Astrocyte of the spinal cord (primary cell): ENCODE data around the gene SRGAP2C.
"Not testable (repeated sequence)": the region's sequence is repeated elsewhere in the genome, so short reads cannot be mapped to it uniquely, and the experiment has no call there.

Experiments
- DNase-seq: peaks from one replicate; pipeline ENCODE4 v3.0.0; 2011; ENCODE audit warnings: low read depth, low spot score
- H3K4me3 ChIP-seq: 2 replicates; pipeline ENCODE4 v1.5.1; 2011; ENCODE audit warnings: low read depth, mild to moderate bottlenecking, low read length, moderate library complexity
- in situ Hi-C: cut with HindIII; loops from 2 replicates; pipeline ENCODE4 v1.10.0; 2017; ENCODE audit warnings: low sequenced_read_pairs

SRGAP2C gene

DNA sequence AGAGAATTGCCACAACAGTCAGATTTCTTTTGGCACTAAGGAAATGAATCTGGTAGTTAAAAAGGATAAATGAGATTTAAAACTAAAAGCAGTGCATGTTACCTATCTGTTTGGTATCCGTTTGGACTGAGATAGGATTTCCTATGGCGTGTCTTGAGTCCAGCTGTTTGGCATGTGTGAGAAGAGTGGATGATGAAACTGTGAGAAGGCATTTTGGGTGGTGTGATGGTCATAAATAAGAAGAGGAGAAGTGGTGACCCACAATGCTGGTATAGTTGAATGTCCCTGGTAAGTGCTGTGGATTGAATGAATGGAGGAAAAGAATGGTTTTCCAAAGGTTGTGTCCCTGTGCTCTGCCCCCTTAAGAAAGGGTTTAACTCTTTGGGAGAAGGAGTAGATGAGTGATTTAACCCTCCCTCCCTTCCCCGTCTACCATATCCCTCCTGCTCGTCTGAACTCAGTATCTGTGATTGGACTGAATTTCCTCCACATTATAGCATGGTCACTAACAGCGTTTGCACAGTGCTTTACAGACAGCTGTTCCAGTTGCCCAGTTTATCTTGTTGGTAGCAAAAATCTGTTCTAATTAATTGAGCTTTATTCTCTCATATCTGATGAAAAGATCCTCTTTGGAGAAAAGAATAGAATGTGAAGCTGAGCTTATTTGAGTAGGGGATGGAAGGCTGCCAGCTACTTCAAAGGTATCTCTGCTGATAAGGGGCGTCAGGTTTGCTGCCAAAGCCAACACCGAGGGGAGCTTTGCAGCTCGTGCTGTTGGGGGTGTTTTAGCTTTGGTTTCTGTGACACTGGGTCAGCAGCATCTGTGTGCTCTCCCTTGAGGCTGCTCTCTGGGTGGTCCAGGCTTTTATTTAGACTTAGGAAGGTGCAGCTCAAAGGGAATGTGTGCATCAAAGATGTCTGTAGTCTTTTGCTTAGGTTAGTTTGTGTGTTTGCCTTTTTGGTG is 148.1 kb downstream of the SRGAP2C start:
- in situ Hi-C loops, H3K4me3 ChIP-seq: not testable (repeated sequence)

DNA sequence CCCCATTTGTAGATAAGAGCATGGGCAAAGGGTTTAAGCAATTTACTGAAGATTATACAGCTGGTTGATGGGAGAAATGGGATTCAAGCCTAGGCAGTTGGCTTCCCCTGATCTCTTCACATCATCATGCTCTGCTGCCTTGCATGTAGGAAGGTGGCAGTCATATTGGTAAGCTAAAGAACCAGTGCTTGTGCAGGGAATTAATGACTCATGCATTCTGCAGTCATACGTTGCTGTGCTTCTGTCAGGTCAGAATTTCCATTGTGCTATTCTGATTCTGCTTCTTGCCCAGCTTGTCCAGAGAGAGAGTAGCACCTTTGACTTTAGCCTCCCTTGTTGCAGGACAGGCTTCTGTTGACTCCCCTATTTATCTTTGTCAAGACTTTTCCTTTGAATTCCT is 153.2 kb downstream of the SRGAP2C start:
- H3K4me3 ChIP-seq, in situ Hi-C loops, DNase-seq: not testable (repeated sequence)

More for the DNA sequence above, 148.1 kb downstream of the SRGAP2C start:
- DNase-seq = not testable (repeated sequence)

- in situ Hi-C loops, H3K4me3 ChIP-seq, DNase-seq: not testable (repeated sequence)
These were observed 154.8 kb downstream of the SRGAP2C start for GRCh38 chr1:121339611-121340010.

DNA sequence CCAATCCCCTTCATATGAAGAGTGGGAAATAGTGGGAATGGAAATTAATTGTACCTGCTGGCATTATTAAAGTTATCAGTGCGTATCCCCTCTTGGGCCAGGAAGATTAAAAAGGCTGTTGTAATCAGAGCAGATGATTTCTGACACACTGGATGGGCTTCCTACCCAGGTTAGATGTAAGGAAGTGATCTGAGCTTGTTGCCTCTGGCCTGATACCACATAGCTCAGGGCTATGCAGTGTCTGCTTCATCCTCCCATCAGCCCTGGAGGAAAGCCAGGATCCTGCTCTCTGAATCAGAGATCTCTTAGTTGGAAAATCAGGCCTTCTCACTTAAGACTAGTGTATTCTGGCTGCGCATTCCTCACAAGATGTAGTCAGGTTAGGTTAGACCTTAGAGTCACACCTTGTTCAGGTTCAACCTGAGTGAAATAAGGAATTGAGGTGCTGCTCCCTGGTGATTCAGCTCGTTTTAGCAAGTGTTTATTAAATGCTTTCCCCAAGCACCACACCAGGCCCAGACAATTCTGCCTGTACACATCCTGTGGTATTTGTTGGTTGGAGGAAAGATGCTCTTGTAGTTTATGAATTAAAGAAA is 158.6 kb downstream of the SRGAP2C start:
- DNase-seq, H3K4me3 ChIP-seq, in situ Hi-C loops: not testable (repeated sequence)

- in situ Hi-C loops, DNase-seq, H3K4me3 ChIP-seq: not testable (repeated sequence)
These were observed 159.6 kb downstream of the SRGAP2C start for GRCh38 chr1:121344355-121344754.

- in situ Hi-C loops, DNase-seq, H3K4me3 ChIP-seq: not testable (repeated sequence)
These were observed 161.9 kb downstream of the SRGAP2C start for GRCh38 chr1:121346654-121347053.

GRCh38 chr1:121347476-121347875 is 162.7 kb downstream of the SRGAP2C start:
- in situ Hi-C loops, H3K4me3 ChIP-seq, DNase-seq: not testable (repeated sequence)

DNA sequence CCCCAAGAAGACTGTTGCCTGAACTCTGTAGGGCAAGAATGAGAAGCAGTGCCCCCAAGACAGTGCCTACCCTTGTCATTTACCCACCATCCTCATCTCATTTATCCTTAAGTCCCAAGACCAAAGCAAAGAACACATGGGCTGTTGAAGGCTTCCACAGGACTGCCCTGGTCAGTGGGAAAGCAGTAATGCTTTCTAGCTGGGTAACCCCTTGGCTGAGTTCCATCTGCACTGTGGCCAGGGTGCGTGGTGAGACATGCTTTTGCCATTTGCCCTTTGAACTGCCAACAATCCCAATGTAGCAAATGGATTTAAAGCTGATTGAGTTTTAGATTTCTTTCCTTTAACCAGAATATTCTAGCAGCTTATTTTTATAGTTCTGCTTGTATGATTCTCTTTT is 163.3 kb downstream of the SRGAP2C start:
- DNase-seq, H3K4me3 ChIP-seq, in situ Hi-C loops: not testable (repeated sequence)

GRCh38 chr1:121349332-121349967 is 164.7 kb downstream of the SRGAP2C start:
- in situ Hi-C loops, H3K4me3 ChIP-seq, DNase-seq: not testable (repeated sequence)

DNA sequence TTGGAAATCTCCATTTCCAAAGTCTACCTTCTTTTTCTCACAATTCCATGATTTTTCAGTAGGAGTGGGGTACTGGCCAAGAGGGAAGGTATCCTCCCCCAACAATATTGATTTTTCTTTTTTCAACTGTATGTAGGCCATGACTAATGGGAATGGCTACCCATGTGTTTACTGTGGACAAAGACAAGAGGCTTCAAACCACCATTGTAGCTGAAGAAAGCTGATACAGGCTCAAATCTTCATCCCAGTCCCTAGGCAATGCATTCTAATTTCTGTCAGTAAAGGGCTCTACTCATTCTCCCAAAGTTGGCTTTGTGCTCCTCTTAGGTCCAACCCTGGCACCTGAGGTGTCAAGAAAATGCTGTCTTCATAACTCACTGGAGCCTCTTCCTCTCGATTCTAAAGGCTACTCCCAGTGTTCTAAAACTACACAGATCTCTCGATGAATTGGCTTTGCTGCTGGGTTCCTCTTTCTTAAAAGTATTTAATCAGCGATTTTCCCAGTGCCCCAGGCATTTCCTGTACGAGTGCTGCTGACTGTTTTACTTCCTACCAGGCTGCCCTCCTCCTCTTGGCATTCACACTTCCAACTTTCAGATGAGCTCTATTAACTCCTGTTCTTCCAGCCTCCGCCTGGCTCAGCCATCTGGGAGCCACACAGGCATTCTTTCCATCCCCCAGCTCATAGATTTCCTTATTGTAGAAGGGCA is 171.1 kb downstream of the SRGAP2C start:
- H3K4me3 ChIP-seq, DNase-seq, in situ Hi-C loops: not testable (repeated sequence)

GRCh38 chr1:121356819-121357218 is 172.0 kb downstream of the SRGAP2C start:
- DNase-seq, in situ Hi-C loops, H3K4me3 ChIP-seq: not testable (repeated sequence)

DNA sequence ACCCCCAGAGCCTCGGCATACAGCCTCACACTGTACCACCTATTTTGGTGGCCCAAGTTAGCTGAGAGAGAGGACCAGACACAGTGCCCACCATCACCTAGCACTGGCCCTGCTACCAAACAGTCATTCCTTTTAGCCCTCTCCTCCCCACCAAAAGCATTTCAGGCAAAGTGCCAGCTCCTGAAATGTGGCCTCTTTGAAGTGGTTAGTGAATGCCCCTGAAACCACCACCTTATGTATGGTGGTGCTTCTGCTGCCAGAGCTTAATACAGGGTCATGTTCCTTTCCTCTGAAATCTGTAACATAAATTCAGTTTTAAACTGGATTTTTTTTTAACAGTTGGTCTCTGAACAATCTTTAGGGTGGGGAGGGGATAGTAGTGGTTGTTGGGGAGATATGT is 175.8 kb downstream of the SRGAP2C start:
- in situ Hi-C loops, H3K4me3 ChIP-seq, DNase-seq: not testable (repeated sequence)

DNA sequence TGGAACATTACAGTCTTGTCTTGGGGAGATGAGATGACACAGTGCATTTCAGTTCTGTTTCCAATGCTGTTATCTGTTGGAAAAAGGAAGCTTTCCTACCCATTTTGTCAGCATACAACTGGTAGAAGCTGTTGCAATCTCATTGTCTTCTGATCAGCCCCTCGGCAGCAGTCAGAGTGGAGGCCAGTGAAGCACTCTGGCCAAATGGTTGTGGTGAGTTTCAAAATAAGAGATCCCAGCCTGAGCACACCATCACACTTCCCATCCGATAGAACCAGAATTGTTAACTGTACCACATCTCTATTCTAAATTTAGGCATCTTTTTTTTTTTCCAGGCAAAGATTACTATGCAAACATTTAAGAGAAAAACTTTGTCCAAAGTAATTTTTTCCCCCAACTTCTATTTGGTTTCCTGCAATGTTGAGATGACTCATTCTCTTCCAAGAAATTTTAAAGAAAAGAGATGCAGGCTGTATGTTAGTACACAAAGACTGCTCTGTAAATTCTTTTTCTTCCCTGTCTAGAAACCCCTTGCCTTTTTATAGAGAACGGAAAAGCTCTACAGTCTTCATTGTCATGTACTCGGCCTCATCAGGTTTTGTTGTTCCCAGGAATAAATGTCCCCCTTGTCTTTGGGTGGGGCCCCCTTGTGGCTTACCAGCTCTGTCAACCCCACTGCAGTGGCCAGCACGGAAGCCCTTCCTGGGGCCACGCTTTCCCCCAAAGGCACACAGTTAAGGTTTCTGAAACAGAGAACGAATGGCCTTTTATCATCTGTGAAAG is 176.9 kb downstream of the SRGAP2C start:
- in situ Hi-C loops = not testable (repeated sequence)

GRCh38 chr1:121362234-121362883 is 177.6 kb downstream of the SRGAP2C start:
- in situ Hi-C loops, H3K4me3 ChIP-seq, DNase-seq: not testable (repeated sequence)

More for the DNA sequence above, 176.9 kb downstream of the SRGAP2C start:
- DNase-seq, H3K4me3 ChIP-seq: not testable (repeated sequence)

- in situ Hi-C loops, H3K4me3 ChIP-seq, DNase-seq: not testable (repeated sequence)
These were observed 180.5 kb downstream of the SRGAP2C start for GRCh38 chr1:121365316-121365715.

GRCh38 chr1:121365723-121366122 is 180.9 kb downstream of the SRGAP2C start:
- H3K4me3 ChIP-seq, in situ Hi-C loops, DNase-seq: not testable (repeated sequence)
